ENCODE measurements around the gene TARDBP. TPM values are rescaled to one million over a fixed set of nuclear protein-coding genes. Genes with fewer than 3 reads are reported as not detected.

TARDBP gene
- total and polyA plus RNA-seq, 2 donors (not counting 1 experiment from before 2014, with no cell fraction given) = 85.2 to 222 TPM

DNA sequence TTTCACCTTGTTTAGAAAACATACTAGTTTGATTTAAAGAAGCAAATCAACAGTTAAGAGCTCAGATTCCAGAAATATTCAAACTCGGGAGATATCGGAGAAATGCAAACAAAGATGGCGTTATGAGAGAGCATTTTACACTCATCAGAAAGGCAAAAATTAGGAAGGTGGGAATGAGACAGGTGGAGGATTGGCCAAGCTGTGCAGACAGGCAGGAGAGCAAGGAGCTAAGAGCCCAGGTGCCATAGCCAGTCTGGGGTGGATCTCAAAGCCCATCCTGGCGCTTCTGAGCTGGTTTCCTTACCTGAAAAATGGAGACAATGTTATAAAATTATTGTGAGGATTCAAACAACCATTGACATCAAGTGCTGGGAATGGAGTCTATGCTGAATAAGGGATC, 19.6 kb upstream of the TARDBP start:
- Histone ChIP-seq H3K4me3 (ENCODE audit: control extremely low read depth in 1 of 5, extremely low read depth in 1 of 5, insufficient read depth in 1 of 5, low read depth in 2 of 5, low read length in 4 of 5) (no peak overlapping the region), H3K79me2 (ENCODE audit: control insufficient read depth, insufficient read depth, low read length) (no peaks in the 10 kb centered on the region), H3K4me2 (replicated peaks; ENCODE audit: low read depth, low read length, poor library complexity, severe bottlenecking) (no peak overlapping the region), H3K9me3 (ENCODE audit: control extremely low read depth in 1 of 3, control insufficient read depth in 2 of 3, insufficient read depth in 1 of 3, low read length in 2 of 3) (no peaks in the 10 kb centered on the region), H3K27ac (ENCODE audit: low read length in 2 of 2) (no peak overlapping the region), H4K20me1 (ENCODE audit: control insufficient read depth, insufficient read depth, low read length, poor library complexity, severe bottlenecking) (no peaks in the 10 kb centered on the region), H3K36me3 (replicated peaks in 1 of 2; ENCODE audit: control extremely low read depth in 1 of 2, control insufficient read depth in 1 of 2, extremely low read depth in 1 of 2, insufficient read depth in 2 of 2, low read length in 1 of 2) (no peaks in the 10 kb centered on the region), H3K27me3 (replicated peaks in 1 of 4; ENCODE audit: control extremely low read depth in 1 of 4, control insufficient read depth in 3 of 4, insufficient read depth in 4 of 4, low read length in 3 of 4) (no peaks in the 10 kb centered on the region), H3K9ac (ENCODE audit: low read length) (no peak overlapping the region), H3K4me1 (ENCODE audit: control insufficient read depth in 2 of 2, insufficient read depth in 2 of 2, low read length in 2 of 2) (no peaks in the 10 kb centered on the region), H2AFZ (ENCODE audit: insufficient read depth, low read depth, low read length, poor library complexity, severe bottlenecking) (no peak overlapping the region)
- ATAC-seq (ENCODE audit: low read depth) (no peak), DNase-seq (no peak)
- Mint-ChIP-seq H3K4me1 (no peaks in the 10 kb centered on the region), H3K9me3 (ENCODE audit: insufficient read depth) (no peaks in the 10 kb centered on the region), H3K4me3 (no peak overlapping the region), H3K27me3 (no peaks in the 10 kb centered on the region), H3K27ac (no peak overlapping the region)
- intact Hi-C loops (cut with micrococcal nuclease) = no loop called here
- ChIA-PET POLR2A (no interaction called here), CTCF (interaction anchor here (0.6 kb wide), 1 partner anchor 248 kb away, joined by 3 read pairs; no protein-coding TSS in a partner anchor)
- TF ChIP-seq CTCF (IDR thresholded peaks at IDR 0.05) (no peak), EZH2 (IDR thresholded peaks at IDR 0.05; ENCODE audit: borderline replicate concordance, insufficient read depth, low read depth, low read length, poor library complexity, severe bottlenecking) (no peak)
- WGBS (ENCODE audit: insufficient coverage) = 87% methylated on average over 3 of the region's 4 CpGs

- Histone ChIP-seq H3K36me3 (replicated peaks in 1 of 2; ENCODE audit: control extremely low read depth in 1 of 2, control insufficient read depth in 1 of 2, extremely low read depth in 1 of 2, insufficient read depth in 2 of 2, low read length in 1 of 2) (no peaks in the 10 kb centered on the region), H3K79me2 (ENCODE audit: control insufficient read depth, insufficient read depth, low read length) (no peaks in the 10 kb centered on the region), H3K27me3 (replicated peaks in 1 of 4; ENCODE audit: control extremely low read depth in 1 of 4, control insufficient read depth in 3 of 4, insufficient read depth in 4 of 4, low read length in 3 of 4) (no peaks in the 10 kb centered on the region), H2AFZ (ENCODE audit: insufficient read depth, low read depth, low read length, poor library complexity, severe bottlenecking) (no peak overlapping the region), H3K9me3 (ENCODE audit: control extremely low read depth in 1 of 3, control insufficient read depth in 2 of 3, insufficient read depth in 1 of 3, low read length in 2 of 3) (peaks cover 0 to 9% (median 1%) of the 10 kb centered on the region in 3 donors), H3K4me2 (replicated peaks; ENCODE audit: low read depth, low read length, poor library complexity, severe bottlenecking) (no peak overlapping the region), H3K27ac (ENCODE audit: low read length in 2 of 2) (no peak overlapping the region), H4K20me1 (ENCODE audit: control insufficient read depth, insufficient read depth, low read length, poor library complexity, severe bottlenecking) (no peaks in the 10 kb centered on the region), H3K4me1 (ENCODE audit: control insufficient read depth in 2 of 2, insufficient read depth in 2 of 2, low read length in 2 of 2) (no peaks in the 10 kb centered on the region), H3K9ac (ENCODE audit: low read length) (no peak overlapping the region), H3K4me3 (ENCODE audit: control extremely low read depth in 1 of 5, extremely low read depth in 1 of 5, insufficient read depth in 1 of 5, low read depth in 2 of 5, low read length in 4 of 5) (no peak overlapping the region)
- POLR2A ChIA-PET = no interaction called here
- no peak overlapping the region for H3K4me3 Mint-ChIP-seq
- H3K27me3 Mint-ChIP-seq = no peaks in the 10 kb centered on the region
- no peak for DNase-seq
- H3K4me1 Mint-ChIP-seq = no peaks in the 10 kb centered on the region
- CTCF ChIA-PET = interaction anchor here (0.7 kb wide), 1 partner anchor 453 kb away, joined by 3 read pairs; no protein-coding TSS in a partner anchor
- 100% methylated on average over 2 of the region's 3 CpGs for WGBS (ENCODE audit: insufficient coverage)
- no peaks in the 10 kb centered on the region for H3K9me3 Mint-ChIP-seq (ENCODE audit: insufficient read depth)
- TF ChIP-seq CTCF (IDR thresholded peaks at IDR 0.05) = no peak
- no peak for TF ChIP-seq EZH2 (IDR thresholded peaks at IDR 0.05; ENCODE audit: borderline replicate concordance, insufficient read depth, low read depth, low read length, poor library complexity, severe bottlenecking)
- ATAC-seq (ENCODE audit: low read depth) = no peak
- intact Hi-C loops (cut with micrococcal nuclease) = no loop called here
- no peak overlapping the region for H3K27ac Mint-ChIP-seq
These were observed 16.4 kb upstream of the TARDBP start for GRCh38 chr1:10996100-10996499.
